Endothelial cell of umbilical vein (primary cell): Measurements from ENCODE around the gene TFF2. TPM values are rescaled to one million over a fixed set of nuclear protein-coding genes. Genes with fewer than 3 reads are reported as not detected.

ENCODE experiments used
- BruUV-seq: library from RNA; stranded (reverse); fragments of 400-500 nt; replicated peaks from 2 replicates; lab custom pipeline; 2021; lab: Mats Ljungman, UMichigan
- CTCF ChIA-PET: fragments of 300-600, 350-600 bp; sonication (Branson Sonifier 250); formaldehyde crosslinking; loops from one replicate; lab custom pipeline; 2021; ENCODE audit warnings: antibody characterized with exemption, inconsistent platforms; lab: Charles Lee
- POLR2A ChIA-PET: fragments of 300-600, 350-600 bp; sonication (Branson Sonifier 250); formaldehyde crosslinking; loops from one replicate; lab custom pipeline; 2021; ENCODE audit warnings: antibody characterized with exemption, inconsistent platforms; lab: Charles Lee
- DNase-seq: peaks from one replicate; pipeline ENCODE4 v3.0.0-alpha.2; 2011; ENCODE audit warnings: low read depth, low spot score
- FAIRE-seq: peaks from 2 replicates; lab custom pipeline; 2011; peaks lifted over from hg19 to GRCh38; lab: Jason Lieb, UNC
- H2AFZ ChIP-seq: 2 replicates; pipeline ENCODE4 v1.6.0; 2012; ENCODE audit warnings: low read depth, low read length, control low read depth, inconsistent platforms
- H3K27ac ChIP-seq: 2 replicates; pipeline ENCODE4 v1.5.1; 2011; ENCODE audit warnings: low read depth, mild to moderate bottlenecking, control low read depth, low read length, moderate library complexity; ENCODE audit not compliant: insufficient read depth
- H3K27me3 ChIP-seq, 2 experiments: 2 replicates each; pipeline versions ENCODE4 v1.6.0 to v1.6.1; 2011; ENCODE audit warnings: low read length in 2 of 2, mixed read lengths in 1 of 2; ENCODE audit not compliant: control insufficient read depth in 2 of 2, insufficient read depth in 2 of 2
- H3K36me3 ChIP-seq, 2 experiments: 2 replicates in 1 of 2; 3 replicates in 1 of 2; pipeline ENCODE4 v1.5.1; 2011; ENCODE audit warnings: low read length in 2 of 2, mild to moderate bottlenecking in 1 of 2, moderate library complexity in 1 of 2; ENCODE audit not compliant: control insufficient read depth in 2 of 2, insufficient read depth in 2 of 2; ENCODE audit errors: extremely low read depth in 1 of 2
- H3K4me1 ChIP-seq: 3 replicates; pipeline ENCODE4 v1.5.1; 2011; ENCODE audit warnings: mild to moderate bottlenecking, low read length; ENCODE audit not compliant: control insufficient read depth, insufficient read depth; ENCODE audit errors: extremely low read depth
- H3K4me2 ChIP-seq: 2 replicates; pipeline ENCODE4 v1.6.1; 2011; ENCODE audit warnings: low read length, control low read depth, mixed read lengths; ENCODE audit not compliant: insufficient read depth
- H3K4me3 ChIP-seq, 3 experiments: fragments of 200-600 bp in 1 of 3; sonication (generic), shearing (Covaris generic) in 1 of 3; replicated peaks in 1 of 3; 2 replicates each; pipeline ENCODE4 v1.5.1; 2011 to 2016; ENCODE audit warnings: control low read depth in 3 of 3, low read length in 3 of 3, mild to moderate bottlenecking in 2 of 3, inconsistent platforms in 1 of 3, low read depth in 1 of 3, moderate library complexity in 1 of 3; ENCODE audit not compliant: insufficient read depth in 1 of 3
- H3K79me2 ChIP-seq: 2 replicates; pipeline ENCODE4 v1.6.0; 2012; ENCODE audit warnings: low read length, inconsistent platforms; ENCODE audit not compliant: control insufficient read depth, insufficient read depth
- H3K9ac ChIP-seq: replicated peaks from 2 replicates; pipeline ENCODE3; 2011; ENCODE audit warnings: low read length, control low read depth; ENCODE audit not compliant: insufficient read depth; ENCODE audit errors: extremely low read depth
- H3K9me1 ChIP-seq: replicated peaks from 3 replicates; pipeline ENCODE4 v1.6.0; 2011; ENCODE audit warnings: mild to moderate bottlenecking, low read length; ENCODE audit not compliant: control insufficient read depth, insufficient read depth; ENCODE audit errors: extremely low read depth
- H3K9me3 ChIP-seq: replicated peaks from 2 replicates; pipeline ENCODE4 v1.5.1; 2012; ENCODE audit warnings: low read length, inconsistent platforms; ENCODE audit not compliant: control insufficient read depth, insufficient read depth
- H4K20me1 ChIP-seq: replicated peaks from 2 replicates; pipeline ENCODE3; 2011; ENCODE audit warnings: mild to moderate bottlenecking, low read length; ENCODE audit not compliant: control insufficient read depth, insufficient read depth; ENCODE audit errors: extremely low read depth
- CTCF ChIP-seq, 2 donors: IDR thresholded peaks; 1 replicate in 1 of 2; 2 replicates in 1 of 2; pipeline ENCODE4 v1.5.1; 2011; ENCODE audit warnings: low read length in 2 of 2, mild to moderate bottlenecking in 2 of 2, moderate library complexity in 2 of 2, control low read depth in 1 of 2, inconsistent platforms in 1 of 2, low read depth in 1 of 2; ENCODE audit not compliant: insufficient read depth in 1 of 2; ENCODE audit errors: extremely low read depth in 1 of 2
- EZH2 ChIP-seq: IDR thresholded peaks from 2 replicates; pipeline ENCODE4 v1.6.1; 2012; ENCODE audit warnings: borderline replicate concordance, low read depth, mild to moderate bottlenecking, moderate library complexity, low read length, inconsistent platforms; ENCODE audit not compliant: severe bottlenecking
- FOS ChIP-seq: IDR thresholded peaks from 2 replicates; pipeline ENCODE4 v1.6.1; 2011; ENCODE audit warnings: mild to moderate bottlenecking, low read length, moderate library complexity, borderline replicate concordance; ENCODE audit not compliant: insufficient read depth
- GATA2 ChIP-seq: IDR thresholded peaks from 2 replicates; pipeline ENCODE4 v1.7.0; 2011; ENCODE audit warnings: low read depth, mild to moderate bottlenecking, moderate library complexity, mixed read lengths, low read length; ENCODE audit not compliant: insufficient read length, insufficient read depth
- JUN ChIP-seq: IDR thresholded peaks from 2 replicates; pipeline ENCODE4 v1.6.1; 2011; ENCODE audit warnings: borderline replicate concordance, low read depth; ENCODE audit not compliant: insufficient read length, insufficient read depth
- MAX ChIP-seq: IDR thresholded peaks from 2 replicates; pipeline ENCODE4 v1.6.1; 2011; ENCODE audit not compliant: insufficient read depth, insufficient read length
- MYC ChIP-seq: IDR thresholded peaks from one replicate; pipeline ENCODE4 v1.6.1; 2011; ENCODE audit warnings: mild to moderate bottlenecking, low read depth, low read length
- POLR2A ChIP-seq: IDR thresholded peaks from 2 replicates; pipeline ENCODE4 v1.6.1; 2012; ENCODE audit warnings: low read depth, mild to moderate bottlenecking, control low read depth, low read length
- POLR2AphosphoS5 ChIP-seq: IDR thresholded peaks from 2 replicates; pipeline ENCODE4 v1.6.1; 2012; ENCODE audit warnings: low read depth, mild to moderate bottlenecking, control low read depth, low read length, moderate library complexity; ENCODE audit not compliant: insufficient read depth
- dilution Hi-C: fragments of 300-500 bp; cut with MboI; formaldehyde crosslinking; loops from one replicate; pipeline ENCODE4 v1.15.0; 2019; ENCODE audit warnings: low sequenced_read_pairs; ENCODE audit not compliant: extremely low pct_ligation_motif_present
- intact Hi-C: fragments of 100-400 bp; cut with micrococcal nuclease; formaldehyde crosslinking; loops from one replicate; pipeline ENCODE4 v1.10.0; 2022
- polyA plus RNA-seq, 4 experiments: library from polyadenylated mRNA; depleted of rRNA in 3 of 4; stranded (reverse) in 3 of 4; unstranded in 1 of 4; fragments of >200 nt; gene quantifications; 2 replicates each; pipeline versions ENCODE4 v1.2.1 to v1.2.3, GENCODE V29; 2011 to 2012; ENCODE audit warnings: missing spikeins in 1 of 4
- total RNA-seq: library from RNA; stranded (reverse); gene quantifications from 2 replicates; pipeline ENCODE4 v1.2.3, GENCODE V29; 2021

The TFF2 gene
- total and polyA plus RNA-seq, 2 donors (not counting 3 experiments of a cell fraction or from before 2014, with no cell fraction given), result not detected

GRCh38 chr21:42307106-42307505, 43.7 kb downstream of the TFF2 start:
- Histone ChIP-seq H2AFZ (no peak overlapping the region), H3K9ac (no peak overlapping the region), H3K9me1 (no peaks in the 10 kb centered on the region), H4K20me1 (no peaks in the 10 kb centered on the region), H3K4me3 (no peak overlapping the region), H3K36me3 (no peaks in the 10 kb centered on the region), H3K79me2 (no peaks in the 10 kb centered on the region), H3K4me2 (no peak overlapping the region), H3K27me3 (no peaks in the 10 kb centered on the region), H3K4me1 (peaks cover 1% of the 10 kb centered on the region), H3K9me3 (no peaks in the 10 kb centered on the region), H3K27ac (no peak overlapping the region)
- no TSS peak for BruUV-seq
- TF ChIP-seq FOS (no peak), MAX (no peak), GATA2 (no peak), POLR2AphosphoS5 (no peak), JUN (no peak), POLR2A (no peak), CTCF (IDR thresholded peaks at IDR 0.05; ENCODE audit: extremely low read depth in 1 of 2, insufficient read depth in 1 of 2, low read depth in 1 of 2, low read length in 2 of 2) (no peak), MYC (no peak), EZH2 (no peak)
- intact Hi-C loops (no loop called here), dilution Hi-C loops (no loop called here)
- DNase-seq (no peak), FAIRE-seq (no peak)
- ChIA-PET POLR2A (no interaction called here), CTCF (no interaction called here)
